ENCODE measurements around the gene ZNF296. TPM values are rescaled to one million over a fixed set of nuclear protein-coding genes. Genes with fewer than 3 reads are reported as not detected.
A peak's percentile ranks its signal among the peaks of the same experiment; 100 is the strongest.

The ZNF296 gene
- total and polyA plus RNA-seq, 2 experiments from 2014 or later: not detected

DNA sequence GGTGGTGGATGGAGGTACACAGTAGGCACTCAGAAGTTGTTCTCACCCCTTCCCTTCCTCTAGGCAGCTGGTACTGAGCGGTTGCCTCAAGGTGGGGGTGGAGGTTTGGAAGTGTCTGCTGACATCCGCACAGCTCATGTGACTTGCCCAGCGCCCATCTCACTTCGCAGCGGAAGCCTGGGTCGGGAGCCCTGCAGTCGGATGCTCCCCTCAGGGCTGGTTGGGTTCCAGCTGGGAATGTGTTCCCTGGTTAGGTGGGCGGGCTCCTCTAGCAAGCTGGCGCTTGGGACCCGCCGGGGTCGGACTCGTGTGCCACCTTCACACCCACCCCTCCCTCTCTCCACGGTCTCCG is 26.9 kb upstream of the ZNF296 start:
- Histone ChIP-seq H3K4me1 (ENCODE audit: insufficient read depth) (peaks cover 10% of the 10 kb centered on the region), H3K9ac (no peak overlapping the region), H3K4me2 (ENCODE audit: unreplicated experiment) (no peak overlapping the region), H3K4me3 (no peak overlapping the region), H2AFZ (no peak overlapping the region), H3K79me2 (ENCODE audit: insufficient read depth) (peaks cover 100% of the 10 kb centered on the region), H4K20me1 (ENCODE audit: insufficient read depth) (peaks cover 16% of the 10 kb centered on the region), H3F3A (ENCODE audit: insufficient read depth) (0 out of 2 replicates have a peak, but pooled peaks cover under 1% of the 10 kb centered on the region), H3K9me2 (ENCODE audit: insufficient read depth) (no peaks in the 10 kb centered on the region), H3K27ac (no peak overlapping the region), H3K36me3 (ENCODE audit: low read depth) (no peaks in the 10 kb centered on the region), H3K9me3 (ENCODE audit: low read depth) (no peaks in the 10 kb centered on the region), H3K27me3 (replicated peaks; ENCODE audit: insufficient read depth) (no peaks in the 10 kb centered on the region)
- in situ Hi-C loops (cut with MboI): no loop called here
- TF ChIP-seq EZH2phosphoT487 (IDR thresholded peaks at IDR 0.05; ENCODE audit: insufficient read depth, low read depth) (no peak), EZH2 (IDR thresholded peaks at IDR 0.05; ENCODE audit: insufficient read depth, poor library complexity, severe bottlenecking) (no peak)
- 36 to 44% methylated on average over 15 of the region's 15 CpGs for WGBS, 2 experiments (ENCODE audit: low coverage in 1 of 2, low lambda C conversion rate in 2 of 2, missing lambda C conversion rate in 2 of 2)
- no peak for DNase-seq

DNA sequence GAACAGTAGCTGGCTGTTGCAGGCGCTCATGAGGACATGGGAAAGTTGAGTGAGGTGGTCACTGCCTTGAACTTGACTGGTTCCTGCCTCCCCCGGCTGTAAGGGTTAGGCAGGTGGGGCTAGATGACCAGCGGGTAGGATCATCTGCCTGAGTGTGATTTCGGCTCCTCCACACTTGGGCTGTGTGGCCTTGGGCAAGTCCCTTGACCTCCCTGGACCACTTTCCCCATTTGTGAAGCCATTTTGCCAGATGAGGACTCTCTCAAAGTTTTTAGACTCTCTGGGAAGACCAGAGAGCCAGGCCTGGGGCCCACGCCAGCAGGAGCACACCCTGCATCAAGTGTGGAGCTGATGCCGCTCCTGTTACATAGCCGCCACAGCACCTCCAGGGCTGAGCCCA is 26.2 kb upstream of the ZNF296 start:
- Histone ChIP-seq H3F3A (ENCODE audit: insufficient read depth) (peaks cover 7% of the 10 kb centered on the region; the same call in 1 of the 2 replicates), H3K27ac (no peak overlapping the region), H3K9me2 (ENCODE audit: insufficient read depth) (no peaks in the 10 kb centered on the region), H3K4me2 (ENCODE audit: unreplicated experiment) (no peak overlapping the region), H3K36me3 (ENCODE audit: low read depth) (no peaks in the 10 kb centered on the region), H3K4me3 (no peak overlapping the region), H3K79me2 (ENCODE audit: insufficient read depth) (peaks cover 100% of the 10 kb centered on the region), H3K27me3 (replicated peaks; ENCODE audit: insufficient read depth) (no peaks in the 10 kb centered on the region), H3K9ac (no peak overlapping the region), H4K20me1 (ENCODE audit: insufficient read depth) (peaks cover 11% of the 10 kb centered on the region), H3K9me3 (ENCODE audit: low read depth) (no peaks in the 10 kb centered on the region), H3K4me1 (ENCODE audit: insufficient read depth) (peaks cover 15% of the 10 kb centered on the region), H2AFZ (no peak overlapping the region)
- 85 to 87% methylated on average over 7 of the region's 7 CpGs for WGBS, 2 experiments (ENCODE audit: low coverage in 1 of 2, low lambda C conversion rate in 2 of 2, missing lambda C conversion rate in 2 of 2)
- DNase-seq: no peak
- in situ Hi-C loops (cut with MboI): no loop called here
- TF ChIP-seq EZH2phosphoT487 (IDR thresholded peaks at IDR 0.05; ENCODE audit: insufficient read depth, low read depth): no peak
- TF ChIP-seq EZH2 (IDR thresholded peaks at IDR 0.05; ENCODE audit: insufficient read depth, poor library complexity, severe bottlenecking): no peak

DNA sequence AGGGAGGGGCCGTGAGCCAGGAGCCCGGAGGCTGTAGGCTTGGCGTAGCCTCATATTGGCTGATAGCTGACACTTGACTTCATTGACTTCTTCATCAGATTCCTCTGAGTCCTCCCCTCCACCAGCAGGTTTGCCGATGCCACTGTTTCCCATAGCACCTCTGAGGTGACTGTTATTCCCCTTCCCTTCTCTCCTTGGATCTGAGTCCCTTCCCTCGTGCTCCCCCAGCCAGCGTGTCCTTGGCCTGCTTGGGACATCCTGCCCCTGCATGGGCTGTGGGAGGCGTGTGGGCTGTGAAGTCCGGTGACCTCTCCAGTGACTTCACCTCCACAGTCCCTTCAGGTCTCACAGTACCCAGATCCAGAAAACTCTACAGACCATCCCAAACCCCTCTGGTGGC is 25.5 kb upstream of the ZNF296 start:
- TF ChIP-seq EZH2phosphoT487 (IDR thresholded peaks at IDR 0.05; ENCODE audit: insufficient read depth, low read depth) (no peak), EZH2 (IDR thresholded peaks at IDR 0.05; ENCODE audit: insufficient read depth, poor library complexity, severe bottlenecking) (no peak)
- peaks cover 7% of the 10 kb centered on the region; the same call in 1 of the 2 replicates for H3F3A ChIP-seq (ENCODE audit: insufficient read depth)
- H3K36me3 ChIP-seq (ENCODE audit: low read depth): no peaks in the 10 kb centered on the region
- no peak overlapping the region for H3K27ac ChIP-seq
- no peak overlapping the region for H3K4me2 ChIP-seq (ENCODE audit: unreplicated experiment)
- H3K79me2 ChIP-seq (ENCODE audit: insufficient read depth): peaks cover 100% of the 10 kb centered on the region
- peaks cover 15% of the 10 kb centered on the region for H3K4me1 ChIP-seq (ENCODE audit: insufficient read depth)
- no peaks in the 10 kb centered on the region for H3K9me2 ChIP-seq (ENCODE audit: insufficient read depth)
- no peaks in the 10 kb centered on the region for H3K27me3 ChIP-seq (replicated peaks; ENCODE audit: insufficient read depth)
- no peak overlapping the region for H3K4me3 ChIP-seq
- WGBS, 2 experiments (ENCODE audit: low coverage in 1 of 2, low lambda C conversion rate in 2 of 2, missing lambda C conversion rate in 2 of 2): 74 to 79% methylated on average over 8 of the region's 8 CpGs
- no peak for DNase-seq
- no peak overlapping the region for H2AFZ ChIP-seq
- no peaks in the 10 kb centered on the region for H3K9me3 ChIP-seq (ENCODE audit: low read depth)
- no peak overlapping the region for H3K9ac ChIP-seq
- in situ Hi-C loops (cut with MboI): no loop called here
- H4K20me1 ChIP-seq (ENCODE audit: insufficient read depth): peaks cover 11% of the 10 kb centered on the region

DNA sequence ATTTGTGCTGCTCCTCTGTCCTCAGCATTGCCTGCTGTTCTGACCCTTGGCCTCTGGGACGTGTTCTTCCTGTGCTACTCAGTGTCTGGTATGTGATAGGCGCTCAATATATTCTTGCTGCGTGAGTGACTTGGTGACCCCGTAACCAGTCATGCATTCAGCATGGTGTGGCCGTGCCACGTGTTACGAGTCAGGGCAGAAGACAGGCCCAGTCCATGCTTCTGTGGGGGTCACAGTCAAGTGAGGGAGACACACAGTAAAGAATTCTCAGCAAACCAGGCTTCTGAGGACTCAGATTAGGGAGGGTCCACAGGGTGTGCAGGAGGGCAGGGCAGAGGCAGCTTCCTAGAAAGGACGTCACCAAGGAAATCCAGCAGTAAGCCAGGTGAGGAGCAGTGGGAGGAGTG is 24.6 kb upstream of the ZNF296 start:
- peak; percentile 32 for DNase-seq
- Histone ChIP-seq H3K4me1 (ENCODE audit: insufficient read depth) (peaks cover 15% of the 10 kb centered on the region), H3K79me2 (ENCODE audit: insufficient read depth) (peaks cover 100% of the 10 kb centered on the region), H3K9me2 (ENCODE audit: insufficient read depth) (no peaks in the 10 kb centered on the region), H3K4me3 (no peak overlapping the region), H4K20me1 (ENCODE audit: insufficient read depth) (peaks cover 11% of the 10 kb centered on the region), H3K9ac (no peak overlapping the region), H3K27me3 (replicated peaks; ENCODE audit: insufficient read depth) (no peaks in the 10 kb centered on the region), H3K27ac (no peak overlapping the region), H3K9me3 (ENCODE audit: low read depth) (no peaks in the 10 kb centered on the region), H3K36me3 (ENCODE audit: low read depth) (no peaks in the 10 kb centered on the region), H2AFZ (no peak overlapping the region), H3F3A (ENCODE audit: insufficient read depth) (peaks cover 7% of the 10 kb centered on the region; the same call in 1 of the 2 replicates), H3K4me2 (ENCODE audit: unreplicated experiment) (no peak overlapping the region)
- WGBS, 2 experiments (ENCODE audit: low coverage in 1 of 2, low lambda C conversion rate in 2 of 2, missing lambda C conversion rate in 2 of 2): 85% methylated on average over 8 of the region's 8 CpGs
- TF ChIP-seq EZH2phosphoT487 (IDR thresholded peaks at IDR 0.05; ENCODE audit: insufficient read depth, low read depth) (no peak), EZH2 (IDR thresholded peaks at IDR 0.05; ENCODE audit: insufficient read depth, poor library complexity, severe bottlenecking) (no peak)
- in situ Hi-C loops (cut with MboI): no loop called here

DNA sequence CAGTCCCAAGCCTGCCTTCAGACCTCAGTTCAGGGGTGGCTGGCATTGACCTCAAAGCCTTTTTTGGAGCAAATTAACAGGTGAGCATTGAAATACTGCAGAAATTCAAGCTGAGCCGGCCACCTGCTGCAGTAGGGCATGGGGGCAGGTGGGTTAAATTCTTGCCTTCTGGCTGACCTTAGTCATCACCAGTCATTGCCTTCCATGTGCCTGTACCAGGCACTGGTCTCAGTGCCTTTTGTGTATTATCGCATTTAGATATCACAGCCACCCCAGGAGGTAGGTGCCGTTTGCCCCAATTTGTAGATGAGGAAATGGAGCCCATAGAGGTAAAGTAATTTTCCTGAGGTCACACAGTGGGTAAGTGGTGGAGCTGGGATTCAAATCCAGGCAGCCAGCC is 23.9 kb upstream of the ZNF296 start:
- Histone ChIP-seq H3K36me3 (ENCODE audit: low read depth) (no peaks in the 10 kb centered on the region), H2AFZ (no peak overlapping the region), H3K79me2 (ENCODE audit: insufficient read depth) (peaks cover 100% of the 10 kb centered on the region), H3K27ac (no peak overlapping the region), H3K4me2 (ENCODE audit: unreplicated experiment) (no peak overlapping the region), H3K4me1 (ENCODE audit: insufficient read depth) (peaks cover 15% of the 10 kb centered on the region), H3K9me2 (ENCODE audit: insufficient read depth) (no peaks in the 10 kb centered on the region), H3K9me3 (ENCODE audit: low read depth) (no peaks in the 10 kb centered on the region), H4K20me1 (ENCODE audit: insufficient read depth) (peaks cover 11% of the 10 kb centered on the region), H3K9ac (no peak overlapping the region), H3K4me3 (no peak overlapping the region), H3F3A (ENCODE audit: insufficient read depth) (peaks cover 7% of the 10 kb centered on the region; the same call in 1 of the 2 replicates), H3K27me3 (replicated peaks; ENCODE audit: insufficient read depth) (no peaks in the 10 kb centered on the region)
- 92 to 98% methylated on average over 3 of the region's 3 CpGs for WGBS, 2 experiments (ENCODE audit: low coverage in 1 of 2, low lambda C conversion rate in 2 of 2, missing lambda C conversion rate in 2 of 2)
- no peak for TF ChIP-seq EZH2 (IDR thresholded peaks at IDR 0.05; ENCODE audit: insufficient read depth, poor library complexity, severe bottlenecking)
- TF ChIP-seq EZH2phosphoT487 (IDR thresholded peaks at IDR 0.05; ENCODE audit: insufficient read depth, low read depth): no peak
- no peak for DNase-seq
- in situ Hi-C loops (cut with MboI): no loop called here
